ENCODE measurements around the gene CDC27.
"Not testable (repeated sequence)": the region's sequence is repeated elsewhere in the genome, so short reads cannot be mapped to it uniquely, and the experiment has no call there.

The CDC27 gene

GRCh38 chr17:47192554-47192953 is 3.5 kb upstream of the CDC27 start:
- no peak for DNase-seq

DNA sequence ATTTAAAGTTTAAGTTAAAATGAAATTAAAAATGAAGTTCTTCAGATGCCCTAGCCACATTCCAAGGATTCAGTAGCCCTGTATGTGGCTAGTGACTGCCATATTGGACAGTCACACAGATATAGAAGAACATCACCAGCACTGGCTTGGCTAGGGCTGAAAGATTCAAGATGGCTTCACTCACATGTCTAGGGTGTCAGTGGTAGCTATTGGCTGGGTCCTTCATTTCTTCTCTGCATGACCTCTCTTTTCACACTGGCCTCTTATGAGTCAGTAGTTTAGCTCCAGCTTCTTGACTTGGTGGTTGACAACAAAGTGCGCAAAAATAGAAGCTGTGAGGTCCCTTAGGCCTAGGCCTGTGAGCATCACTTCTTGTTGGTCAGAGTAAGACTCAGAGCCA is 1.7 kb upstream of the CDC27 start:
- no peak for DNase-seq

GRCh38 chr17:47190243-47190642 is 1.1 kb upstream of the CDC27 start:
- DNase-seq: no peak

DNA sequence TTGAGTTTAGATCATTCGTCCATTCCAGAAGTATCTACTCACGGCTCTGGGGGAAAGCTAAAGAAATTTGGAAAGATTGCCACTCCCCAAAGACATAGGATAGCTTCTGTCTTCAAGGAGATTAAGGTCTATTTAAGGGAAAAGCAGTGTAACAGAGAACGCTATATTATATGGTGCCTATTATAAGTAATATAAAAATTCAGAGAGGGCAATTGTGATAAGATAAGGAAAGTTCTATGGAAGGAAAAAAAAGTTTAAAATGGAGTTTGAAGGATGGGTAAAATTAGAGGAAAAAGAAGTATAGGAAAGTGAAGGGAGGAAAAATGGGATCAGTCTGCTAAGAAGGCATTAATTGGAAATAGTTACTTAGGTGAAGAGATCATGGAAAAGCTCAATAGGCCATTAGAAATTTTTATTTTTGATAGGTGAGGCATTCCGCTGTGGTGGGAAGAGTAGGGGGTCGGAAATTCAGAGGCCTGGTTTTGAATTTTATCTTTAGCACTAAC is 690 bp upstream of the CDC27 start:
- no peak for DNase-seq

DNA sequence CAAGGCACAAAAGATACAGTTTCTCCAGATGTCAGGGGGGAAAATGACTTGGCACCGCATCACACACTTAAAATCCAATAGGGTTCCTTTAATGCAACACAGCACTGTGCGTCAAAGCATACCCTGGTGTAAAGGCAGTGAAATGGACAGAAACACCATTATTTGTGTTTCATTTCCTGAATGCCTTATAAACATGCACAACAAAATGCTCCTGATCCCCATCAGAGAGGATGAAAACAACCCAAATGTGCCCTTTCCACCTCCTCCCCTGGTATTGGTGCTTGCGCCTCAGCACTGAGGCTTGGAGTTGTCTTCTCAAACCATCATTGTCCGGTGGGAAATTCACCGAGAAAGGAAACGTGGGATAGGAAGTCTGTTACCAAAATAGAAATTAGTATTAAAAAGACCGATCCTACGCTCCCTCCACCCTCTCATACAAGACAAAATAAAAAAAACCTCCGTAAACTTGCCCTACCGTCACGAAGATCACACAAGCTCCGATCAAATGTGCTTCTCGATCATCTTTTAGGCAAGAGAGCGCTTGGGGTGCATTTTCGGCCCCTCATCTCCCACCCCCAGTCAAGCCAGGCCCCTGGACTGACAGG is 722 bp downstream of the CDC27 start:
- DNase-seq: no peak

GRCh38 chr17:47184681-47185080 is 4.4 kb downstream of the CDC27 start:
- no peak for DNase-seq

DNA sequence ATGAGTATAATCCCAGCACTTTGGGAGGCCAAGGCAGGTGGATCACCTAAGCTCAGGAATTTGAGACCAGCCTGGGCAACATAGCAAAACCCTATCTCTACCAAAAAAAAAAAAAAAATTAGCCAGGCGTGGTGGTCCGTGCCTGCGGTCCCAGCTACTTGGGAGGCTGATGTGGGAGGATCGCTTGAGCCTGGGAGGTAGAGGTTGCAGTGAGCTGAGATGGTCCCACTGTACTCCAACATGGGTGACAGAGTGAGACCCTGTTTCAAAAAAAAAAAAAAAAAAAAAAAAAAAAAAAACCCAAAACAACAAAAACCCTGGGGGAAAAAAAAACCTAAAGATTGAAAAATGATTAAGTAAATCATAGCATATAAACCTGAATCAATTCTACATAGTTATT is 8.1 kb downstream of the CDC27 start:
- not testable (repeated sequence) for DNase-seq

- no peak for DNase-seq
Observed at GRCh38 chr17:47180337-47180736, 8.8 kb downstream of the CDC27 start.

GRCh38 chr17:47179141-47179540 is 10.0 kb downstream of the CDC27 start:
- DNase-seq: no peak

- DNase-seq: no peak
Observed at GRCh38 chr17:47177261-47177660, 11.8 kb downstream of the CDC27 start.

DNA sequence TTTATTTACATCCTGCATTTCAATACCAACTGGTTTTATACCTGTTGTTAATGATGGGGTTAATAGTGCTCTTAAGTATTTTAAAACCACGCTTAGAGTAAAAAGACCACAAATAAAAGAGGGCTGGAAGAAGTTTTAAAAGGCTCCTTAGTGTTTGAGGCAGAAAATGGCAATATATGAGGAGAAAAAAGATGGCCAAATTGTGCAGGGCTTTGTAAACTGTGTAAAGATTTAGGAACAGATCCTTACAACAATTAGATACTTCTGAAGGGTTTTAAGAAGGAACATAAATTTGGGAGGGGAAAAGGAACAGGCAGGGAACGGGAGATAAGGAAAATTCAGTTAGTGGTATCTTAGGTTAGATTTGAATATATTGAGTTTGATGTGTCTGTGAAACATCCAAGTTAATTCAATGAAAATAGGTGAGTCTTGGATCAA is 12.7 kb downstream of the CDC27 start:
- DNase-seq: no peak

GRCh38 chr17:47174823-47175222 is 14.3 kb downstream of the CDC27 start:
- not testable (repeated sequence) for DNase-seq

DNA sequence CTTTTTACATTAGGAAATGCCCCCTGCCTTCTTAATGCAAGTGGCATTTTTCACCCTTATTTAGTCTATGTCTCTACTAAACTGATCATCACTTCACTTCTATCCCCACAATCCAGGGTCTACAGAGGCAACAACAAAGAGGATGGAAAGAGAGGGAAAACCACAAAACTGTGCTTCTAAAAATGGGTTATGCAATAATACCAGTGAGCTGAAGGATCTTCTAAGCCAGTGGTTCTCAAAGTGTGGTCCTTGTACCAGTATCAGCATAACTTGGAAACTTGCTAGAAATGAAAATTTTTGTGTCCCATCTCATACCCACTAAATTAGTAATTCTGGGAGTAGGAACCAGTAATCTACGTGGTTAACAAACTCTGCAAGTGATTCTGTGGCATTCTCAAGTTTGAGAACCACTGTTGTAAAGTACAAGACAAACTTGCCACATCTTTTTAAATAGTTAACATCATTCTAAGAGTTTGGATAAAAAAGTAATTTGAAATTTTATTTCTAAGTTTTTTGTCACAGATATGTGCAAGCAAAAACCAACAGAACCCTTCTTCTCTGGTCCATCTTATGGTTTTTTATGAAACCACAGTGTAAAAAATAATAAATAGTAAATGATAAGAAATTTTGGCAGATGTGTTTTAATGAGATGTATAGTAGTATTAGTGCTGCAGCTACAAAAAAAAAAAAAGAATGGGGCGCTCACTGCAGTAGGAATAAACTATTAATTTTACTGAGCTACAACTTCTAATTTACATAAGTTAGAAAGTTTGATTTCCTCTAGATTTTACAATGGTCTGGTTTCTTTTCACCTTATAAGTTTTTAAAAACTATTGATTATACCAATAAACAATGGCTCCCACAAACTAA is 16.2 kb downstream of the CDC27 start:
- no peak for DNase-seq

DNA sequence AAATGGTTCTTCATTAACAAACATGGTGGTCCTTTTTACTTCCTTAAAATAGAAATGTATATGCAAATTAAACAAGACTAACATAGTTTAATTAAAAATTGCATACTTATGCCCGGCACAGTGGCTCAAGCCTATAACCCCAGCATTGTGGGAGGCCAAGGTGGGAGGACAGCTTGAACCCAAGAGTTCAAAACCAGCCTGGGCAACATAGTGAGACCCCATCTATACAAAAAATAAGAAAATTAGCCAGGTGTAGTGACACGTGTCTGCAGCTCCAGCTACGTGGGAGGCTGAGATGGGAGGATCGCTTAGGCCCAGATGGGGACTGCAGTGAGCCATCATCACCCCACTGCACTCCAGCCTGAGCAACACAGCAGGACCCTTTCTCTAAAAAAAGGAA is 18.4 kb downstream of the CDC27 start:
- DNase-seq: no peak

GRCh38 chr17:47168896-47169295 is 20.2 kb downstream of the CDC27 start:
- not testable (repeated sequence) for DNase-seq

GRCh38 chr17:47166854-47167253 is 22.2 kb downstream of the CDC27 start:
- not testable (repeated sequence) for DNase-seq

GRCh38 chr17:47165137-47165536 is 24.0 kb downstream of the CDC27 start:
- DNase-seq: no peak

DNA sequence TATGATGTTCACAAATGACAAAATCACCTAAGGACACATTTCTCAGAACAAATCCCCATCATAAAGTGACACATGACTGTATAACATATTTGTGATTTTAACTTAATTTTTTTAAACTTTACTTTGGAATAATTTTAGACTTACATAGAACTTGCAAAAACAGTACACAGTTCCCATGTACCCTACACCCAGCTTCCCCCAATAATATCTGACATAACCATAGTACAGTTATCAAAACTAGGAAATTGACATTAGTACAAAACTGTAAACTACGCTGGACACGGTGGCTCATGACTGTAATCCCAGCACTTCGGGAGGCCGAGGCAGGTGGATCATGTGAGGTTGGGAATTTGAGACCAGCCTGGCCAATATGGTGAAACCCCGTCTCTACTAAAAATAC is 24.8 kb downstream of the CDC27 start:
- no peak for DNase-seq

DNA sequence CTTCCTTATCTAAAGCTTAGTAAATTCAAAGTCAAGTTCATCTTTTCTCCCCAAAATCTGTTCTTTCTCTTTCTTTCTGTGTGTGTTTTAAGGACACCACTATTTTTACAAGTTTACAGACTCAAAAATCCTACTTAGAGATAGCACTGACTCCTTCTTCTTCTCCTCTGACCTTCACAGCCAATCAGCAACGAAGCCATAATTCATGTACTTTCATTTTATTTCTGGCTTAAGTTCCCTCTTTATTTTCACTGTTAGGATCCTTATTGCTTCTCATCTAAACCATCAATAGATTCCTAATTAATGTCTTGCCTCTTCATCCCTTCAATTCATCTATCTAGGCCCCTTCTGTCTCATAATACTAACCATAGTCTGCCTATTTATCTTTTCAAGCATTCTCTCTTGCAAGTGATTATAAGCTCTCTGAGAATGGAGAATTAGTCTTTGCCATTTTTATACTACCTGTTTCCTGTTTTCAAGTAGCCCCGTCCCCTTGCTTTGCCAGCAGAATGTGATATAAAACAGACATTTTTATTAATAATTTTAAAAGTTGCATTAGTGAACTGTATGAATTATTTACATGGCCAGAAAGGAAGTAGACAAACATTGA is 27.0 kb downstream of the CDC27 start:
- DNase-seq: no peak

DNA sequence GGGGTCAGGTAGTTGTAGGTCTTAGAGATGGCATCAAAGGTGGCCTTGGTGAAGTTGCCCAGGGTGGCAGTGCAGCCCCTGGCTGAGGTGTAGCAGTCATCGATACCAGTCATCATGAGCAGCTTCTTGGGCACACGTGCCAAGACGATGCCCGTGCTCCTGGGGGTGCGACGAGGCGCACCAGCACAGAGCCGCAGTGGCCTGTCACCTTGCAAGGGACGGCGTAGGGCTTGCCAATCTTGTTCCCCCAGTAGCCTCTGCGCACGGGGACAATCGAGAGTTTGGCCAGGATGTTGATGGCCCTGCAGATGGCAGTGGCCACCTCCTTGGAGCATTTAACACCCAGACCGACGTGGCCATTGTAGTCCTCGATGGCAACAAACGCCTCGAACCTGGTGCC is 29.8 kb downstream of the CDC27 start:
- no peak for DNase-seq

DNA sequence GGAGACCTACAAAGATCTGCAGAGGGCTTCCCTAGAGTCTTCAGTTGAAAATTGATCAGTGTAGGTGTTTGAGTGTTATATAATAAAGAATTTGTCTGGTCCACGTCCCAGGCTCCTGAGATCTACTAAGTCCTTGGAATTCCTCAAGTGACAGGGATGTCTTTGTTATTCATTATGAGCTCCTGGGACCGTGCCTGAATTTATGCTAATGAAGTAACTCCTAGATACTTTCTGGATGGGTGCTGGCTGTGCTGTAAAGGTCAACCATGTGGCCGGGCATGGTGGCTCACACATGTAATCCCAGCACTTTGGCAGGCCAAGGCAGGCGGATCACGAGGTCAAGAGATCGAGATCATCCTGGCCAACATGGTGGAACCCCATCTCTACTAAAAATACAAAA is 43.7 kb downstream of the CDC27 start:
- no peak for DNase-seq

- no peak for DNase-seq
Observed at GRCh38 chr17:47135235-47135634, 53.9 kb downstream of the CDC27 start.

DNA sequence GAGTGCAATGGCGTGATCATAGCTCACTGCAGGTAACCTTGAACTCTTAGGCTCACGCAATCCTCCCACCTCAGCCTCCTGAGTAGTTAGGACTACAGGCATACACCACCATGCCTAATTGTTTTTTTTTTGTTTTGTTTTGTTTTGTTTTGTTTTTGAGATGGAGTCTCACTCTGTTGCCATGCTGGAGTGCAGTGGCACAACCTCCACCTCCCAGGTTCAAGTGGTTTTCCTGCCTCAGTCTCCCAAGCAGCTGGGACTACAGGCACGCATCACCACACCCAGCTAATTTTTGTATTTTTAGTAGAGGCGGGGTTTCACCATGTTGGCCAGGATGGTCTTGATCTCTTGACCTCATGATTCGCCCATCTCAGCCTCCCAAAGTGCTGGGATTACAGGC is 54.7 kb downstream of the CDC27 start:
- not testable (repeated sequence) for DNase-seq

GRCh38 chr17:47131761-47132160 is 57.3 kb downstream of the CDC27 start:
- DNase-seq: no peak
